Motor neuron (in vitro differentiated cells): ENCODE data around the gene ZNF219. TPM values are rescaled to one million over a fixed set of nuclear protein-coding genes. Genes with fewer than 3 reads are reported as not detected.

ENCODE experiments used
- ATAC-seq, 8 experiments: fragments of 200-7000 bp; cut with Tn5 transposase; replicated peaks in 6 of 8; 2 replicates each; pipeline ENCODE4 v1.8.0; 2021; ENCODE audit warnings: mild to moderate bottlenecking in 8 of 8, moderate library complexity in 8 of 8
- H3K27ac ChIP-seq, 2 donors: fragments of 250-450 bp; sonication (Bioruptor Pico); 2 replicates each; pipeline ENCODE4 v1.9.0; 2021; ENCODE audit warnings: antibody characterized with exemption in 2 of 2, mild to moderate bottlenecking in 2 of 2, moderate library complexity in 1 of 2
- H3K4me1 ChIP-seq, 2 donors: fragments of 250-450 bp; sonication (Bioruptor Pico); replicated peaks in 1 of 2; 2 replicates each; pipeline ENCODE4 v1.6.1; 2021; ENCODE audit warnings: antibody characterized with exemption in 2 of 2, mild to moderate bottlenecking in 2 of 2, moderate library complexity in 1 of 2
- H3K4me3 ChIP-seq, 5 donors: fragments of 250-450 bp; sonication (Bioruptor Pico); 2 replicates each; pipeline ENCODE4 v1.9.0; 2021; ENCODE audit warnings: antibody characterized with exemption in 5 of 5, mild to moderate bottlenecking in 5 of 5, moderate library complexity in 4 of 5
- WGBS, 10 experiments: fragments of 450-650 bp; shearing (Covaris generic); methylation state at CpG; one replicate each; pipeline ENCODE4 v1.0.0; 2022; 5-methylcytosine and 5-hydroxymethylcytosine counted together
- in situ Hi-C, 9 experiments: fragments of 400-800 bp; cut with MboI; loops; one replicate each; pipeline ENCODE4 v1.15.0; 2021; ENCODE audit warnings: low sequenced_read_pairs in 9 of 9, low pct_unique_long_range_greater_than_20kb in 2 of 9; ENCODE audit not compliant: unreplicated experiment in 9 of 9
- total RNA-seq, 8 experiments: library from RNA; unstranded; fragments of 300-600 nt; gene quantifications; 2 replicates each; pipeline versions ENCODE4 v1.2.3 to v1.2.4, GENCODE V29; 2022

The ZNF219 gene
- total RNA-seq, 8 experiments from 2014 or later = 10.5 to 42.7 (median 17.2) TPM

- in situ Hi-C loops = no loop called here
- H3K4me3 ChIP-seq = peak overlapping the region; percentile 60 to 89 (median 79)
- peaks cover 11 to 16% of the 10 kb centered on the region in 2 donors for H3K4me1 ChIP-seq
- WGBS, 10 experiments = 0 to 30% (median 20%) methylated on average over 1 to 6 of the region's 45 CpGs; no CpG with 5 or more reads in 3 of the 10 experiments
- H3K27ac ChIP-seq = peak overlapping the region; percentile 91 to 94
- ATAC-seq = peak in 4 of 8 experiments; percentile 5 to 9 (median 6)
Measured at GRCh38 chr14:21068521-21069387, 29.7 kb downstream of the ZNF219 start.

- Histone ChIP-seq H3K27ac (no peak overlapping the region), H3K4me1 (peaks cover 9 to 13% of the 10 kb centered on the region in 2 donors), H3K4me3 (no peak overlapping the region)
- in situ Hi-C loops = no loop called here
- ATAC-seq = no peak
- WGBS, 10 experiments = 42 to 100% (median 67%) methylated on average over 3 to 7 of the region's 7 CpGs
Measured at GRCh38 chr14:21066882-21067502, 31.5 kb downstream of the ZNF219 start.

GRCh38 chr14:21063479-21063878 is 35.0 kb downstream of the ZNF219 start:
- 15 to 83% (median 47%) methylated on average over 1 to 3 of the region's 3 CpGs for WGBS, 10 experiments
- peak in 1 of 8 experiments; percentile 38 for ATAC-seq

GRCh38 chr14:21061347-21061668 is 37.1 kb downstream of the ZNF219 start:
- no peak for ATAC-seq
- 62 to 100% (median 72%) methylated on average over 1 to 3 of the region's 3 CpGs; no CpG with 5 or more reads in 4 of the 10 experiments for whole genome bisulfite sequencing, 10 experiments
- in situ Hi-C loops = no loop called here
- Histone ChIP-seq H3K4me1 (no peaks in the 10 kb centered on the region), H3K27ac (no peak overlapping the region), H3K4me3 (no peak overlapping the region)

More at GRCh38 chr14:21063479-21063878, 35.0 kb downstream of the ZNF219 start:
- Histone ChIP-seq H3K4me3 (no peak overlapping the region), H3K4me1 (peaks cover 0 to 3% of the 10 kb centered on the region in 2 donors), H3K27ac (no peak overlapping the region)
- in situ Hi-C loops = no loop called here

- H3K4me1 ChIP-seq = no peaks in the 10 kb centered on the region
- ATAC-seq = no peak
- in situ Hi-C loops = no loop called here
- H3K4me3 ChIP-seq = no peak overlapping the region
- H3K27ac ChIP-seq = no peak overlapping the region
- WGBS, 10 experiments = 36 to 91% (median 73%) methylated on average over 2 to 13 of the region's 13 CpGs
Measured at GRCh38 chr14:21060614-21061346, 37.7 kb downstream of the ZNF219 start.

- ATAC-seq = no peak
- in situ Hi-C loops = no loop called here
- WGBS, 10 experiments = 10 to 97% (median 78%) methylated on average over 1 to 5 of the region's 8 CpGs; no CpG with 5 or more reads in 2 of the 10 experiments
- no peak overlapping the region for H3K27ac ChIP-seq
- peaks cover 0 to 4% of the 10 kb centered on the region in 2 donors for H3K4me1 ChIP-seq
- no peak overlapping the region for H3K4me3 ChIP-seq
Measured at GRCh38 chr14:21059842-21060613, 38.4 kb downstream of the ZNF219 start.

GRCh38 chr14:21058903-21059302 is 39.6 kb downstream of the ZNF219 start:
- WGBS, 10 experiments = 0 to 94% (median 82%) methylated on average over 1 to 4 of the region's 5 CpGs; no CpG with 5 or more reads in 3 of the 10 experiments
- no peak overlapping the region for H3K27ac ChIP-seq
- H3K4me1 ChIP-seq = peaks cover 0 to 4% of the 10 kb centered on the region in 2 donors
- ATAC-seq = no peak
- in situ Hi-C loops = no loop called here
- H3K4me3 ChIP-seq = no peak overlapping the region

GRCh38 chr14:21057803-21058675 is 40.4 kb downstream of the ZNF219 start, which contains the start of gene RNASE8:
TSS of gene RNASE8 (plus strand) at chr14:21057822. CDS start at chr14:21057893, 71 bp downstream.
- 8 to 90% (median 56%) methylated on average over 2 to 5 of the region's 8 CpGs; no CpG with 5 or more reads in 3 of the 10 experiments for WGBS, 10 experiments
- in situ Hi-C loops = no loop called here
- ATAC-seq = peak in 5 of 8 experiments; percentile 13 to 78 (median 39)
- Histone ChIP-seq H3K4me3 (no peak within 1 kb of the TSS), H3K4me1 (peaks cover 0 to 4% of the 10 kb centered on the region in 2 donors), H3K27ac (no peak within 1 kb of the TSS)

GRCh38 chr14:21056520-21057163 is 41.8 kb downstream of the ZNF219 start:
- Histone ChIP-seq H3K27ac (no peak overlapping the region), H3K4me3 (no peak overlapping the region), H3K4me1 (peaks cover 0 to 4% of the 10 kb centered on the region in 2 donors)
- peak in 1 of 8 experiments; percentile 31 for ATAC-seq
- in situ Hi-C loops = no loop called here
- WGBS, 10 experiments = 35 to 100% (median 80%) methylated on average over 1 to 7 of the region's 10 CpGs

GRCh38 chr14:21055432-21056117 is 42.9 kb downstream of the ZNF219 start:
- peak in 2 of 8 experiments; percentile 53 to 55 for ATAC-seq
- in situ Hi-C loops = no loop called here
- no peak overlapping the region for H3K27ac ChIP-seq
- H3K4me3 ChIP-seq = no peak overlapping the region
- peaks cover 0 to 4% of the 10 kb centered on the region in 2 donors for H3K4me1 ChIP-seq
- WGBS, 10 experiments = 32 to 94% (median 67%) methylated on average over 1 to 5 of the region's 5 CpGs; no CpG with 5 or more reads in 2 of the 10 experiments

GRCh38 chr14:21054768-21055145 is 43.7 kb downstream of the ZNF219 start:
- 75 to 100% (median 83%) methylated on average over 1 to 4 of the region's 4 CpGs; no CpG with 5 or more reads in 1 of the 10 experiments for WGBS, 10 experiments
- ATAC-seq = no peak
- Histone ChIP-seq H3K4me3 (no peak overlapping the region), H3K4me1 (peaks cover 0 to 4% of the 10 kb centered on the region in 2 donors), H3K27ac (no peak overlapping the region)
- in situ Hi-C loops = no loop called here
